ENCODE data around the gene DUSP3. TPM values are rescaled to one million over a fixed set of nuclear protein-coding genes. Genes with fewer than 3 reads are reported as not detected.
A peak's percentile ranks its signal among the peaks of the same experiment; 100 is the strongest.

The DUSP3 gene
- total and polyA plus RNA-seq, 2 donors: 12.2 to 37.2 TPM

GRCh38 chr17:43757171-43757660 is 21.6 kb downstream of the DUSP3 start:
- peaks cover 30 to 62% of the 10 kb centered on the region in 2 donors for H3K27me3 ChIP-seq (ENCODE audit: control insufficient read depth in 2 of 2, insufficient read depth in 1 of 2, low read length in 1 of 2)
- no peaks in the 10 kb centered on the region for H3K4me1 ChIP-seq (ENCODE audit: control insufficient read depth in 2 of 2, insufficient read depth in 2 of 2, low read length in 2 of 2)
- no peak for DNase-seq (ENCODE audit: low read depth in 6 of 9, low spot score in 9 of 9)
- H3K27ac ChIP-seq (ENCODE audit: low read depth in 1 of 2, low read length in 1 of 2): no peak overlapping the region
- no peaks in the 10 kb centered on the region for H3K9me3 ChIP-seq (ENCODE audit: control insufficient read depth in 2 of 2, insufficient read depth in 1 of 2, low read length in 1 of 2)
- no peak overlapping the region for H3K4me3 ChIP-seq (ENCODE audit: low read length in 2 of 2)
- H3K36me3 ChIP-seq (ENCODE audit: control insufficient read depth in 2 of 2, insufficient read depth in 2 of 2, low read length in 1 of 2): no peaks in the 10 kb centered on the region
- WGBS: 89% methylated on average over 8 of the region's 8 CpGs

DNA sequence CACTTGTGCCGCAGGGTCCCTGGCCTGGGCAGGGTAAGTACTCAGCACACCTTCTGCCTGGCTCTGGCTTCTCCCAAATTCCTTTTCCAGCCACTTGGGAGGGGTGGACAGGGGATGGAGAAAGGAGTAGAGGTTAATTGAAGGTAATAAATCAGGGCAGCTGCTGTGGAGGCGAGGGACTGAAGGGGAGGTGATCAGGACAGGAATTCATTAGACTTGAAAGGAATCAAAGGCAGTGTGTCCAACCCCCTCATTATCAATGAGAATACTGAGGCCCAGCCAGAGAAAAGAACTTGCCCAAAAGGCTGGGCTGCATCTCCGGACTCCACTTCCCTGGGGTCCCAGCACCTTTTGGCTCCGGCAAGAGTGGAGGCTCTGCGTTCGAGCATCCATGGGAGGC is 22.6 kb downstream of the DUSP3 start:
- H3K9me3 ChIP-seq (ENCODE audit: control insufficient read depth in 2 of 2, insufficient read depth in 1 of 2, low read length in 1 of 2): no peaks in the 10 kb centered on the region
- 97% methylated on average over 6 of the region's 6 CpGs for WGBS
- no peaks in the 10 kb centered on the region for H3K4me1 ChIP-seq (ENCODE audit: control insufficient read depth in 2 of 2, insufficient read depth in 2 of 2, low read length in 2 of 2)
- no peak for DNase-seq (ENCODE audit: low read depth in 6 of 9, low spot score in 9 of 9)
- H3K4me3 ChIP-seq (ENCODE audit: low read length in 2 of 2): no peak overlapping the region
- H3K27ac ChIP-seq (ENCODE audit: low read depth in 1 of 2, low read length in 1 of 2): no peak overlapping the region
- H3K27me3 ChIP-seq (ENCODE audit: control insufficient read depth in 2 of 2, insufficient read depth in 1 of 2, low read length in 1 of 2): peaks cover 30 to 62% of the 10 kb centered on the region in 2 donors
- H3K36me3 ChIP-seq (ENCODE audit: control insufficient read depth in 2 of 2, insufficient read depth in 2 of 2, low read length in 1 of 2): no peaks in the 10 kb centered on the region

GRCh38 chr17:43755389-43755875 is 23.3 kb downstream of the DUSP3 start:
- no peaks in the 10 kb centered on the region for H3K9me3 ChIP-seq (ENCODE audit: control insufficient read depth in 2 of 2, insufficient read depth in 1 of 2, low read length in 1 of 2)
- 8% methylated on average over 60 of the region's 60 CpGs for WGBS
- peak in 1 of 9 donors; percentile 12 for DNase-seq (ENCODE audit: low read depth in 6 of 9, low spot score in 9 of 9)
- H3K4me3 ChIP-seq (ENCODE audit: low read length in 2 of 2): no peak overlapping the region
- H3K36me3 ChIP-seq (ENCODE audit: control insufficient read depth in 2 of 2, insufficient read depth in 2 of 2, low read length in 1 of 2): no peaks in the 10 kb centered on the region
- H3K4me1 ChIP-seq (ENCODE audit: control insufficient read depth in 2 of 2, insufficient read depth in 2 of 2, low read length in 2 of 2): no peaks in the 10 kb centered on the region
- H3K27ac ChIP-seq (ENCODE audit: low read depth in 1 of 2, low read length in 1 of 2): no peak overlapping the region
- H3K27me3 ChIP-seq (ENCODE audit: control insufficient read depth in 2 of 2, insufficient read depth in 1 of 2, low read length in 1 of 2): peaks cover 30 to 67% of the 10 kb centered on the region in 2 donors

DNA sequence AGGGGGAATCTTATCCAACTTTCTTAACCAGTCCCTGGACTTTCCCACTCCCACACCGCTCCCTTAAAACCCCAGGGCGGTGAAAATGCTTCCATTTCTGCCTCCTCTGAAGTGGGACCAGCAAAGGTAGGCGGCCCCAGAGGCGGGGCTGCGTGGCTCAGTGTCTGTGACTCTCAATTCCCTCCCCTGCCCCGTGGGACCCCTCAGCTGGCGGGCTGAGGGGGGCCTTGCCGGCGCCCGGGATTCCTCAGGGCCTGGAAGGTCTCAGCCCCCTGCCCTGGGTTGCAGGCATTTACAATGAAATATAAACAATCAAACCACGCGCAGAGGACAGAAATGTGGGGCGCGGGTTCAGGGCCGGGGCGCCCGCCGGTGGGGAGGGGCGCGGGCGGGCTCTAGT is 23.8 kb downstream of the DUSP3 start:
- Histone ChIP-seq H3K4me3 (ENCODE audit: low read length in 2 of 2) (no peak overlapping the region), H3K27ac (ENCODE audit: low read depth in 1 of 2, low read length in 1 of 2) (no peak overlapping the region), H3K27me3 (ENCODE audit: control insufficient read depth in 2 of 2, insufficient read depth in 1 of 2, low read length in 1 of 2) (peaks cover 30 to 68% of the 10 kb centered on the region in 2 donors), H3K4me1 (ENCODE audit: control insufficient read depth in 2 of 2, insufficient read depth in 2 of 2, low read length in 2 of 2) (no peaks in the 10 kb centered on the region), H3K9me3 (ENCODE audit: control insufficient read depth in 2 of 2, insufficient read depth in 1 of 2, low read length in 1 of 2) (no peaks in the 10 kb centered on the region), H3K36me3 (ENCODE audit: control insufficient read depth in 2 of 2, insufficient read depth in 2 of 2, low read length in 1 of 2) (no peaks in the 10 kb centered on the region)
- WGBS: 40% methylated on average over 21 of the region's 21 CpGs
- no peak for DNase-seq (ENCODE audit: low read depth in 6 of 9, low spot score in 9 of 9)

DNA sequence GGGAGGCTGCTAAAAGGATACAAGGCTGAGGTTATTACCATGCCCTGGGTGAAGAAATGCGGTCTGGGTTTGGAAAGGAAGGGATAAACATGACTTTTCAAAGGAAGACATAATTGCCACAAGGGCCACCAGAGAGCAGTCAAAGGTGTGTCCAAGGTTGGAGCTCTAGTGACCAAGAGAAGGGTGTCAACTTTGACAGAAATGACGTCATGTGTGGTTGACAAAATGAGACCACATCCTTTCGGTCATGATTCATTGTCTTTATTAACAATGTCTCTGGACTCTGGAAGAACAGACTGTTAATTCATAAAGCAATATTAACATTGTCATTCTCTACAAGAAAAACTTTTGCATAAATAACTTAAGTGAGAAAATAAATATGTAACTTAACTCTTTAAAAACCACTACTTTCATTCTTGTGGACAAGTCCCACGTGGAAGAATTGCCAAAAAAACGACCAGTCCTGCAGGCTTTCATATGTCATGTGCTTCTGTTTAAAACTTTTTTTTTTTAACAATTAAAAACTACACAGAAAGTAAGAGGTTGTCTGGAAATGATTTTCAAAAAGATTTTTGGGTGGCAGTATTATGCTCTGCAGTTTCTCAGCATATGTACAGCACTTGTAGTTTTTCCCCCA is 25.2 kb downstream of the DUSP3 start:
- H3K27me3 ChIP-seq (ENCODE audit: control insufficient read depth in 2 of 2, insufficient read depth in 1 of 2, low read length in 1 of 2): peaks cover 30 to 69% of the 10 kb centered on the region in 2 donors
- no peak for DNase-seq (ENCODE audit: low read depth in 6 of 9, low spot score in 9 of 9)

DNA sequence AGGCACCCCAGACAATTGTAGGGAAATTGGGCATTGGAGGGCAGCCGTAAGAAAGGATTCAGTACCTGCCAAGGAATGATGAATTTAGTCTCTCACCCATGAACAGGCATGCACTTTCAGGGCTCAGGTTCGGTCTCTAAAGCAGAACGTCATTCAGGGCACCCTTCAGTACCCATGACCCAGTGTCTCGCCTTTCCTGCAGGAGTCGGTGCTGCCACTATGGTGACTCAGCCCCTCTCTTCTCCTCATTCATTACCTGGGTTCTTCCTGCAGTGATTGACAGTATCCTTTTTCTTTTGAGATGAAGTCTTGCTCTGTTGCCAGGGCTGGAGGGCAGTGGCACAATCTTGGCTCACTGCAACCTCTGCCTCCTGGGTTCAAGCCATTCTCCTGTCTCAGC is 28.6 kb downstream of the DUSP3 start:
- no peaks in the 10 kb centered on the region for H3K9me3 ChIP-seq (ENCODE audit: control insufficient read depth in 2 of 2, insufficient read depth in 1 of 2, low read length in 1 of 2)
- 82% methylated on average over 5 of the region's 5 CpGs for WGBS
- H3K4me3 ChIP-seq (ENCODE audit: low read length in 2 of 2): no peak overlapping the region
- peaks cover 14 to 44% of the 10 kb centered on the region in 2 donors for H3K27me3 ChIP-seq (ENCODE audit: control insufficient read depth in 2 of 2, insufficient read depth in 1 of 2, low read length in 1 of 2)
- H3K36me3 ChIP-seq (ENCODE audit: control insufficient read depth in 2 of 2, insufficient read depth in 2 of 2, low read length in 1 of 2): no peaks in the 10 kb centered on the region
- no peak overlapping the region for H3K27ac ChIP-seq (ENCODE audit: low read depth in 1 of 2, low read length in 1 of 2)
- DNase-seq (ENCODE audit: low read depth in 6 of 9, low spot score in 9 of 9): no peak
- no peaks in the 10 kb centered on the region for H3K4me1 ChIP-seq (ENCODE audit: control insufficient read depth in 2 of 2, insufficient read depth in 2 of 2, low read length in 2 of 2)

More for the DNA sequence above, 25.2 kb downstream of the DUSP3 start:
- no peak overlapping the region for H3K4me3 ChIP-seq (ENCODE audit: low read length in 2 of 2)
- H3K36me3 ChIP-seq (ENCODE audit: control insufficient read depth in 2 of 2, insufficient read depth in 2 of 2, low read length in 1 of 2): no peaks in the 10 kb centered on the region
- 74% methylated on average over 5 of the region's 5 CpGs for WGBS
- no peaks in the 10 kb centered on the region for H3K4me1 ChIP-seq (ENCODE audit: control insufficient read depth in 2 of 2, insufficient read depth in 2 of 2, low read length in 2 of 2)
- no peak overlapping the region for H3K27ac ChIP-seq (ENCODE audit: low read depth in 1 of 2, low read length in 1 of 2)
- H3K9me3 ChIP-seq (ENCODE audit: control insufficient read depth in 2 of 2, insufficient read depth in 1 of 2, low read length in 1 of 2): no peaks in the 10 kb centered on the region

DNA sequence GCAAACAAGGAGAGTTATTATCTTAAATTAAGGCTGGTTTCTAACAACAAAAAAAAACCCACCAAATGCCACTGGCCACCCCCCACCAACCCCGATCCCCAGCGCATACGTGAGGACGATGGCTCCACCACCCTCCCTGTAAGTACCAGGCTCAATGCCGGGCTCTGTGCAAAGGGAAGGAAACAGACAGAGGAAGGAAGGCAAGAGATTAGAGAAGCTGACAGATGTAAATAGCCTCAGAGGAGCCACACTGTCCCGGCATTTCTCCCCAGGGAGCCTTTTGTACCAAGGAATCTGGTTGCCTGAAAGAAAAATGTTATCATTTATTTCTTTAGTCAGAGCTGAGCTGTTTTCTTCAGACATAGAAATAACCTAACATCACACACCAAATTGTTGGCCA is 33.2 kb downstream of the DUSP3 start:
- no peak overlapping the region for H3K27ac ChIP-seq (ENCODE audit: low read depth in 1 of 2, low read length in 1 of 2)
- H3K4me1 ChIP-seq (ENCODE audit: control insufficient read depth in 2 of 2, insufficient read depth in 2 of 2, low read length in 2 of 2): no peaks in the 10 kb centered on the region
- H3K9me3 ChIP-seq (ENCODE audit: control insufficient read depth in 2 of 2, insufficient read depth in 1 of 2, low read length in 1 of 2): no peaks in the 10 kb centered on the region
- 6% methylated on average over 6 of the region's 6 CpGs for WGBS
- peaks cover 0 to 32% of the 10 kb centered on the region in 2 donors for H3K27me3 ChIP-seq (ENCODE audit: control insufficient read depth in 2 of 2, insufficient read depth in 1 of 2, low read length in 1 of 2)
- no peak overlapping the region for H3K4me3 ChIP-seq (ENCODE audit: low read length in 2 of 2)
- H3K36me3 ChIP-seq (ENCODE audit: control insufficient read depth in 2 of 2, insufficient read depth in 2 of 2, low read length in 1 of 2): no peaks in the 10 kb centered on the region
- no peak for DNase-seq (ENCODE audit: low read depth in 6 of 9, low spot score in 9 of 9)

DNA sequence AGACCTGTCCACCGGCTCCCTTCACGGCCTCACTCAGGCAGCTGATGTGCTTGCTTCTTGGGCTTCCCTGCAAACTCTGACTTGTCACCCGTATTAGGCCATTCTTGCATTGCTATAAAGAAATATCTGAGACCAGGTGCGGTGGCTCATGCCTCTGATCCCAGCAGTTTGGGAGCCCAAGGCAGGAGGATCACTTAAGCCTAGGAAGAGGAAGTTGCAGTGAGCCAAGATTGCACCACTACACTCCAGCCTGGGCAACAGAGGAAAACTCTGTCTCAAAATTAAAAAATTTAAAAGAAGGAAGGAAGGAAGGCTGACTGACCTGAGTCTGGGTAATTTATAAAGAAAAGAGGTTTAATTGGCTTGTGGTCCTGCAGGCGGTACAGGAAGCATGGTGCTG is 37.1 kb downstream of the DUSP3 start:
- Histone ChIP-seq H3K27ac (ENCODE audit: low read depth in 1 of 2, low read length in 1 of 2) (no peak overlapping the region), H3K9me3 (ENCODE audit: control insufficient read depth in 2 of 2, insufficient read depth in 1 of 2, low read length in 1 of 2) (no peaks in the 10 kb centered on the region), H3K36me3 (ENCODE audit: control insufficient read depth in 2 of 2, insufficient read depth in 2 of 2, low read length in 1 of 2) (no peaks in the 10 kb centered on the region), H3K4me3 (ENCODE audit: low read length in 2 of 2) (no peak overlapping the region), H3K4me1 (ENCODE audit: control insufficient read depth in 2 of 2, insufficient read depth in 2 of 2, low read length in 2 of 2) (no peaks in the 10 kb centered on the region), H3K27me3 (ENCODE audit: control insufficient read depth in 2 of 2, insufficient read depth in 1 of 2, low read length in 1 of 2) (peaks cover 0 to 24% of the 10 kb centered on the region in 2 donors)
- DNase-seq (ENCODE audit: low read depth in 6 of 9, low spot score in 9 of 9): no peak
- 95% methylated on average over 5 of the region's 5 CpGs for WGBS

DNA sequence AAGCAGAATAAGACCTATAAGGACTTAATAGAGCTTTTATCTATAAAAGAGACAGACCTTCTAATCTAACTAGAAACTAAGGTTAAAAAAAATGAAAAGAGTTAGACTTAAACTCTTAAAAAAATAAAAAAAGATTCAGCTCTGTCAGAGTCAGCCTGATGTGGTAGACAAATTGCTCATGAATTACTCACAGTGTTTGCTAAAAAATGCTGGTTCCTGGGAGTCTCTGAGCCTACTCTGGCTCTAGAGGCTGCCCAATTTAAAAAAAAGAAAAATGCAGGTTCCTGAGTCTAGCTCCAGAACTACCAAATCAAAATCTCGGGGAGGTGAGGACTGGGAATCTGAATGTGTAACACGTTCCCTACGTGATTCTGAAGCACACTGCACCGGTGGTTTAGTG is 38.2 kb downstream of the DUSP3 start:
- WGBS: 89% methylated on average over 4 of the region's 4 CpGs
- H3K27ac ChIP-seq (ENCODE audit: low read depth in 1 of 2, low read length in 1 of 2): no peak overlapping the region
- no peak overlapping the region for H3K4me3 ChIP-seq (ENCODE audit: low read length in 2 of 2)
- no peak for DNase-seq (ENCODE audit: low read depth in 6 of 9, low spot score in 9 of 9)
- no peaks in the 10 kb centered on the region for H3K4me1 ChIP-seq (ENCODE audit: control insufficient read depth in 2 of 2, insufficient read depth in 2 of 2, low read length in 2 of 2)
- peaks cover 0 to 19% of the 10 kb centered on the region in 2 donors for H3K27me3 ChIP-seq (ENCODE audit: control insufficient read depth in 2 of 2, insufficient read depth in 1 of 2, low read length in 1 of 2)
- H3K36me3 ChIP-seq (ENCODE audit: control insufficient read depth in 2 of 2, insufficient read depth in 2 of 2, low read length in 1 of 2): no peaks in the 10 kb centered on the region
- H3K9me3 ChIP-seq (ENCODE audit: control insufficient read depth in 2 of 2, insufficient read depth in 1 of 2, low read length in 1 of 2): no peaks in the 10 kb centered on the region
